ENCODE measurements around the gene CDH13.

Gene CDH13

DNA sequence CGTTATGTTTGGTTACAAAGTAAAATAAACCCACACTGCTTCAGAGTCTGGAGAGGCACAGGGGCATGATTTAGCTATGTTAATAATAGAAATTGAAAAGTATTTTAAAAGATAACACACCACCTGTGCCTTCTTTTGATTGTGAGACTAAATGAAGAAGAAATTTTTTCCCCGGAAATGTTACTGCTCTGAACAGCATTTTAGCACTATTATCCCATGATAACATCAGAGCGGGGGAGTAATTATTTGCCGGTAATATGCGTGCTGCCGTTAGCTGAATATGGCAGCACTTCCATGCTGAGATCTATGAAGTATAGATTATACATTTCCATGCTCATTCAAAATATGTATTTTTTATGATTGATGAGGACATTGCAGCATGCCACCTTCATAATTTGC lies 680.8 kb downstream of the CDH13 start:
- DNase-seq (ENCODE audit: low read depth): no peak

DNA sequence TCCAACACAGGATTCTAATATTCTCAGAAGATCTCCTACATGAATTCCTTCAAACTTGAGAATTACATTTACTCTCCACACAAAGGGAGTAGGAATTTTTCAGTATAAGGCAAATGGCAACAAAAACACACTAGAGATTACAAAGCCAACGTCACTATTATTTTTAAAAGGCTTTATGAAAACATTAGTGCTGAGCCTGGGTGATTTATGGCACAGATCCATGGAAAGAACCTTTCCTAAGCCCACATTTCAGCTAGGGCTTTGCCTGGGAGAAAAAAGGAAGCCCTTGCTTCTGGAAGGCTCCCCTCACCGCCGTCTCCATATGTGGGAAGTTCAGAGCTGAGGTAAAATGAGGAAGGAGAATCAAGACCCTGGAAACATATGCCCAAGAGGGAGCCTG lies 681.6 kb downstream of the CDH13 start:
- no peak for DNase-seq (ENCODE audit: low read depth)

DNA sequence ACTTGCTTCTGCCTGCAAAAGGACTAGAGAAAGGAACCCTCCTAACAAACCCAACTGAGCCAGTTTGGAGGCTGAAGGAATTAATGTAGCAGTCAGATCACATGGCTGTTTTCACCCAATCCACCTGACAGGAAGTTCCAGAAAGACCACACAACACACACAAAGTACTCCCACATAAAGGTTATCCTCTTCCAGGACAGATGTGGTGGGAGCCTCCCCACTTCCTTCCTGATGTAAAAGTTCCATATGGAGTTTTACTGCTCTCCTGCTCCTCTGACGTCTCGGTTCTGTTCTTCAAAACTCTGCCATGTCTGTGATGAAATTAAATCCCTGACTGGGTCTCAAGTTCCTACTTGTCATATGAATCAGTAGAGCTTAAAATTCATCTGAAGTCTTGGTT lies 684.0 kb downstream of the CDH13 start:
- DNase-seq (ENCODE audit: low read depth): no peak

DNA sequence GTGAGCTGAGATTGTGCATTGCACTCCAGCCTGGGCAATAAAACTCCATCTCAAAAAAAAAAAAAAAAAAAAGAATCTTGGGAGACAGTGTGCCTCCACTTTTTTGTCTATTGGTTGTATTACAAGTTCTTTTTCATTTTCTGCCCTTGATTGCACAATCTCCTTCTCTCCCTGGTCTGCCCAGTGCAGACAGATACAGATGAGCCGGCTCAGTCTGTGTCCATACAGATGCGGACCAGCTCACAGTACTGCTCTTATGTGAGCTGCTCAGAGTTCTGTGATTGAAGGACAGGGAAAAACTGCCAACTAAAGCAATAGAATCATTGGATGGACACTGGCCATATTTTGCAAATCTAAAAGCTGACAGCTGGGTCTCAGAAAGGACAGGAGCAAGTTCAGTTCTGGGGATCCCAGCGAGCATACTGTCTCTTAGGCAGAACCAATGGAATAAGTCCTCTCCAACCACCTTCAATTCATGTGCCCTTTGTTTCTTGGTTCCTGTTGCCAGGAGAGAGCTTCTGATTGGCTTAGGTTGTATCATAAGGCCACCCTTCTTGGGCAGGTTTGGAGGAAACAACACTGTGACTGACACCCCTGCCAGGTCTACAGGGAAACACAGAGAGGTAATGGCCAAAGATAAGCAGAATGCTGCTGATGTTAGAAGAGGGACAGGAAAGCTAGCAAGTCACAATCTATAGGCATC lies 685.4 kb downstream of the CDH13 start:
- no peak for DNase-seq (ENCODE audit: low read depth)

DNA sequence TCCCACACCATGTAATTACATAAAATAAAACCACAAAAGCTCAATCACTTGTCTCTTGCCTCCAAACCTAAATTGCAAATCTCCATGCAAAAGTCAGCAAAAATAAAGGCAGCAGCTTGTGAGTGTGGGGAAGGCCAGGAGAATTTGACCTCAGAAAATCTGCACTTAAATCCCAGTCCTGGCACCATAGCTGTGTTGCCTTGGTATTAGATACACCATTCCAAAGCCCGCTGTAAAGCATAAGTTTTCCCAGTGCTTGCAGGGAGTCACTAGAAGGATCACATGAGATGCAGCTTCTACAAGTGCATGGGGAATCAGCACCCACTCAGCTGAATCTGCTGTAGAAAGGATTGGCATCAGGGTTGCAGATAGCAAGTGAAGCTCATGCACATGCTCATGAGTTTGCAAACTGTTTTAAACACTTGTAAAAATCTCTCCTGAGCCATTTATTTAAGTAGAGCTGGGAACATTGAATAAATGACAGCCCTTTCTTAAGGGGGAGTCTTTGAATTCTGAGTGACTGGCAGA lies 686.0 kb downstream of the CDH13 start:
- DNase-seq (ENCODE audit: low read depth): no peak

DNA sequence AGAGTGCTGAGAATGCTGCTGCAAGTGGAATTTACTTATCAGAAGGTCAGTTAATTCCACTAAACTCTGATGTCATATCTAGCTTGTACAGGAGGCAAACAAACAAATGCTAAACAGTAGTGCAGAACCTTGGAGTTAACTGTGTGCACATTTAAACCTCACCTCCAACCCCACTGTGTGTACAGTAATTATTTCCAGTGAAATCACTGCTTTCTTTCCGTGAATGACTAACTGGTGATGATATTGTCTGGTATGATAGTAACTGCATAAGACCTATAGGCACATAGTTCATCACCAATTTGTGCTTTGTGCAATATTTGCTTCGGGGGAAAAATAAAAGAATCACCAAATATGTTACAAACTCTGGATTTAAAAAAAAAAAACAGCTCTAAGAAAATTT lies 688.5 kb downstream of the CDH13 start:
- no peak for DNase-seq (ENCODE audit: low read depth)

DNA sequence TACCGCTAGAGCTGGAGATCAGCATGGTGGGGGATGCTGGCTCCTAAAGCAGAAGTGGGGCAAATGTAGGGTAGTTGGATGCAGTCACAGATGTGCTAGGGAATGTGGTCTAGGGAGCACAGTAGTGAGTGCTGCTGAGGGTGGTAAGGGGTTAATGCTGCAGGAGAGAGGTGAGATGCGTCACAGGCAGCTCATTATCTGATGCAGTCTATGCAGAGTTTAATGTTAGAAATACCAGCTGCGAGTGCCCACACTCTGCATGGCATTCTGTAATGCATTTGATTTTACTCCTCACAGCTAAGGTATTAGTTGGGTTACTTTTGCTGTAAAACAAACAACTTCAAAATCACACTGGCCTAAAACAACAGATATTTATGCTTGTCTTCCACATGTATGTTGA lies 689.7 kb downstream of the CDH13 start:
- no peak for DNase-seq (ENCODE audit: low read depth)

DNA sequence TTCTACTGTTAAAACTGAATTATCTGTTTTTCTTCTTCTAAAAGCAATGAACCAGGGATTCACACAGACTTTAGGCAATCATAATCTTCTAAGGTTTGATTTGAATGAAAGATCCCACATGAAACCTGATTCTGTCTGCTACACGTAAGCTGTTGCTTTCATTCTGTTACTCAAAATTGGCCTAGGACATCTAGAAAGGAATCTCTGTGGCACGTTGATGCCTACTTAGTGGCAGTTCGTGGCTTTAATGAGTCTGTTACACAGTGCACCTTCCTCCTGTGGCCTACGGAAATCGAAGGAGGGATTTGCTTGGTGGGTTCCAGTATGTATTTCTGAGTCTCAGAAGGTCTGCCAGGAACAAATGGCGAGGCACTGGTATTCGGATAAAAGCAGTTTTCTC lies 691.6 kb downstream of the CDH13 start:
- DNase-seq (ENCODE audit: low read depth): no peak

DNA sequence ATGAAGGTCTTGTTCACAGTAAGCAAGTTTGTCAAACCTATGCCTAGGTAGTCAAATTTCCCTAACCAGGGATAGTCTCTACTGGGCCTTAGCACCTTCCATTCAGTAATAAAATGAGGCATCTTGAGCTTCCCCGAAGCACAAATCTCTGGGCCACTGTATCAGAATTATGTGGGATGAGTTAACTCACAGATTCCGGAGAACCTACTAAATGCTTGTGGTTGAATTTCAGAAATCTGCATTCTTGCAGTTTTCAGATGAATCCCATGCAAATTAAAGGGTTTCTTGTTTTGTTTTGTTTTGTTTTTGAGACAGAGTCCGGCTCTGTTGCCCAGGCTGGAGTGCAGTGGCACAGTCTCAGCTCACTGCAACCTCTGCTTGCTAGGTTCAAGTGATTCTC lies 702.2 kb downstream of the CDH13 start:
- DNase-seq (ENCODE audit: low read depth): no peak

DNA sequence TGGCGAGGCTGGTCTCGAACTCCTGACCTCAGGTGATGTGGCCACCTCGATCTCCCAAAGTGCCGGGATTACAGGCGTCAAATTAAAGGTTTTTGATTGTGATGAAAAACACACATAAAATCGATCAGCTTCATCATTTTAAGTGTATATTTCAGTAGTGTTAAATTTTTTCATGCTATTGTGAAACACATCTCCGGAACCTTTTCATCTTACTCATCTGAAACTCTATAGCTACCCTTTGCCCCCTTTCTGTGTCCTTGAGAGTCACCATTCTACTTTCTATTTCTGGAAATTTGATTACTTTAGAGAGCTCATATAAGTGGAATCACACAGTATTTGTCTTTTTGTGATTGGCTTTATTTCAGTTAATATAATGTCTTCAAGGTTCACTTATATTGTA lies 702.7 kb downstream of the CDH13 start:
- DNase-seq (ENCODE audit: low read depth): no peak

DNA sequence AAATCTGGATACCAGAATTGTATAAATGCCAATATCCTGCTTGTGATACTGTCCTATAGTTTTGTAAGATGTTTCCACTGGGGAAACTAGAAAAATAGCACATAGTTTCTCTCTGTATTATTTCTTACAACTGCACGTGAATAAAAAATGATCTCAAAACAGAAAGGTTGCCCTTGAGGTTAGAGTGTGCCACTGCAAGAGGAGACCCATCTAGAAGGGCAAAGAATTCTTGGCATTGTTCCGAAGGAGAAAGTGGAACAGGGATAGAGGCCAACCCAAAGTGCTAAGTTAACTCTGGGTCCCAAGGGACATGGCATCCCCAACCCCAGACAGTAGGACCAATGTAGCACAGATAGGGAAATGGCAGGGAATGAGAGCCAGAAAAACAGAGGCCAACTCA lies 703.5 kb downstream of the CDH13 start:
- DNase-seq (ENCODE audit: low read depth): no peak

DNA sequence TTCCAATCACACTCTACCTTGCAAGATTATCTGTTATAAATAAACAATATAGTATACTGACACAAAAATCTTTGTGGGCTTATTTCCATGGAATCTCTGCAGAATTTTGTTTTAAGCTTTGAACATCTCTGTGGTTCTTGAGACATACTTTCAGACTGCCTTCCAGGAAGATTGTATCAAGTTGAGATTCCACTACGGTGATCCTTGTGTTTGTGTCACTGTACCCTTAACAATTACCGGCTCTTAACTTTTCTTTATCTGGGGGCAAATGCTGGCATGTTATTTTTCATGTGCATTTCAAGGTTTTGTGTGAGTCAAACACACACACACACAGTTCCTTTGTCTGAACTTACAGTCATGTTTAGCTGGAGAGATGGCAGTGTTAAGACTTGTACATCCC lies 708.3 kb downstream of the CDH13 start:
- DNase-seq (ENCODE audit: low read depth): no peak

DNA sequence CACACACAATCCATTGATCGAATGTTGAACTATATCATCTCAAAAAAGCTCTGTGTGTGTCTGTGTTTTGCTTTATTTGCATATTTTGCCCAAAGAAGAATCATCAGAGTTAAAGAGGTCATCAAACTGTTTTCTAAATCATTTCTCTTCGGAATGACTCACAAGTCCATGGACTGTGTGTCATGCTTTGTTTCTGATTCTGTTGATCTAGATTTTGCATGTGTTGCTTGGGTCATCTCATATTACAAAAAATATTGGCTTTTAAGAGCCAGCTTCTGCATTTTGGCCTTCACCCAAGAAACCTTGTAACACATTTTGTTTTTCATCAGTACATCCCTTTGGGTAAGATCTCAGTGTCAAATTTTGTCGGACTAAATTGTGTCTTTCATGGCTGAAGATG lies 709.8 kb downstream of the CDH13 start:
- no peak for DNase-seq (ENCODE audit: low read depth)

DNA sequence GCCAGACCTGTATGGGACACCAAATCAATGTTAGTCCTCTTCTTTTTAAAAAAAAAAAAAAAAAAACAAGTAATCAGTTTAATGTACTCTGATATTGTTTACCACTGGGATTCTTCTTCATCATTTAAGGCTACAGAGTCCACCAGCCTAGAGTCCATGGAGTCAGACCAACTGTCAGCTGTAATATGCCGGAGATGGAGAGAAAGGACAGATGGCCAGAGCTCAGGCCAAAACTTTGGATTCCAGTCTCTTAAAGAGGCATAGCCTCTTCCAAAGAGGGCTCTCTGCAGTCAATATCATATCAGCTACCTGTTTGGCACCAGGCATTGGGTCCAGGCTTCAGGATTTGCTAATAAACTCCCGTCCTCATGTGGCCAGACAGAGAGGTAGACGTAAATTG lies 711.4 kb downstream of the CDH13 start:
- DNase-seq (ENCODE audit: low read depth): no peak

DNA sequence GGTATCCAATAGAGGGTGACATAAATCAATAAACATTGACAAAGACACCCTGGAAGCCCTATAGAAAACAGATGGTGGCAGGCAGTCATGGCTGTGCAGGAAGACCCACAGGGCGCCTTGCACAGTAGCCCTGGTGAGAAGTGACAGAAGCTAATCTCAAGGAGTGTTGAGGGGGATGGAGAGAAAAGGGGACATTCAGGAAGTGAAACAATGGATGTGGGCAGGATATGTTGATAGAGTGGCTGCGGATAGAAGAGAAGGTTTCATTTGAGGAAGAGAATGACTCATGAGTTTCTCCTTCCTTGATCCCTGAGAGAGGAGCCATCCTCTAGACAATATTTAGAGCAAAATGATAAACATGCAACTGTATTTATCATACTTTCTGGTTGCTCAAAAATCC lies 712.2 kb downstream of the CDH13 start:
- DNase-seq (ENCODE audit: low read depth): no peak

DNA sequence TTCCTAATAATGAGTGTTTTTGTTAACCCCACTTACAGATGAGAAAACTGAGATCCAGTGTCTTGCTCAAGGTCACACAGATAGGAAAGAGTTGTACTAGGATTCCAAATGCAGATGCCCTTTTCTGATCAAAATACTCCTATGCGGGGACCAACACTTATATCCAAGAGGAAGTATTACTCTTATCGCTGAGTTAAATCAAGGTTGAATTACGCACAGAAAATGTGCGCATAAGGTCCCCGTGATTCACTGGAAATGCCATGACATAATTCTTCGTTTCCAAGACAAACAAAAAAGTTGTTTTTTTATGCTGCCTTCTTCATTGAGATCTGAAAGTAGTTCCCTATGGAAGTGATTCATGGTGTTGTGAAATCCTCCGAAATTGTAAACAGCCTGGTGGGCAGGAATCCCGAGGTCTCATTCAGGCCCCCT lies 717.2 kb downstream of the CDH13 start:
- no peak for DNase-seq (ENCODE audit: low read depth)

DNA sequence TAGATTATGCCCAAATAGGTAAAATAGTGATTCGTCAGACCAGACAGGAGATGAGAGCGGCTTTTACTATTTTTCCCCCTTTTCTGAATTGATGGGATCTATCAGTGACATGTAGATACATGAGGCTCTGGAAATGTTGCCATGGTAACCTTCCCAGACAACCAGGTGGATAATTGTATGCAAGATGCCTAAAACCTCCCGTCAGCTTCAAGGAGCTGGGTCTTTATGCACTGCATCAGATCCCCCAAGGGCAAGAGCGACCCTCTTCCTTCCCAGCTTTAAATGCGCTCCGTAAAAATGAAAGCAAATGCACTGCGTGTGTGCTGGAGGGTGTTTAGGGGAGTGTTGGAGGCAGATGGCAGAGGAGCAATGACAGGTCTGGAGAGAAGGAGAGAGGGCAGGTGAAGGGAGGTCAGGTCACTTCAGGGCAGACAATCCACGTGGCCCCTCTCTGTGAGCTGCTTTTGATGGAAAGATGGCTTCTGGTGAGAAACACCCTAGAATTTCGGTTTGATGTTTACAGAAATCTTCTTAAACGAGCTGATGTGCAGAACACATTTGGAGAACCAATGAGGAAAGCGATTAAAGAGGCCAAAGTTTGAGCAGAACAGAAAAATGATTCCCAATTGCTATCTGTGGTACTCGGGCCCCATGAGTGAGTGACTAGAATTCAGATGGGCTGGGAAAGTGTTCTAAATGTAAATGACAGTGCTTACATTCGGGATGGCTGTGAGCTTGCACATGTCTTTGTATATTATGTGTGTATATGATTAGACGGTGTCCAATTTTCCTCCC lies 719.3 kb downstream of the CDH13 start:
- DNase-seq (ENCODE audit: low read depth): no peak

DNA sequence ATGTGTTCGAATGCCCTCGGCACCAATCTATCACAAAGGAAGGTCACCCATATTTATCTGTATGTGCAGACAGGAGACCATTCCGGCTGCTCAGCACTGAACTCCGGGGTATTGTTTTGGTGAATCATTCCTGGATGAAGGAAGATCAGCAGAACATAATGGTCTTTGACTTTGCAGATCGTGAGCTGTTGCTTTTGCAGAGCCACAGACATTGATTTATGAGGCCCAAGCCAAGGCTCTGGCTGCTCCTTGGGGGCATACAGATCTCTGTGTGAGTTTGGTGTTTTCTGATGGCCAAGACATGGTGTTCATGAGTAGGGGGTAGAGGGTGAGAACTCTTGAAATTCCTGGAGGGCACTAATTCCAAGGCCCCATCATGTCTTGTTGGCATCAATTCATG lies 722.2 kb downstream of the CDH13 start:
- DNase-seq (ENCODE audit: low read depth): no peak

DNA sequence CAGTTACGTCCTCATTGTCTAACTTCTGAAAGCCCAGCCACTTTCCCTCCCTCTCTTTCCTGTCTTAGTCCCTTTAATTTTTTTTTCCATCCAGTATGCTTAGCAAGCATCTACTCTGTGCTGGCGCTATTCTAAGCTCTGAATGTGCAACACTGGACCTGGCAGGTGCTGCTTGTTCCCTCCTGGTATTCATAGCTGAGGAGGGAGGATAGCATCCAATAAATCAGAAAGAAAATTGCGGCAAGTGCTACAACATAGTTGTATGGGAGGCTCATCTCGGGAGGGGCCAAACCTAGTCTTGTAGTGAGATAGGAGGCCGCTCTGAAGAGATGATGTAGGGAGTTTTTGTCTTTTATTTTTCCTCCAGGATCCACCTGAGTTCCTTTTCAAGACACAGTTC lies 723.7 kb downstream of the CDH13 start:
- no peak for DNase-seq (ENCODE audit: low read depth)

DNA sequence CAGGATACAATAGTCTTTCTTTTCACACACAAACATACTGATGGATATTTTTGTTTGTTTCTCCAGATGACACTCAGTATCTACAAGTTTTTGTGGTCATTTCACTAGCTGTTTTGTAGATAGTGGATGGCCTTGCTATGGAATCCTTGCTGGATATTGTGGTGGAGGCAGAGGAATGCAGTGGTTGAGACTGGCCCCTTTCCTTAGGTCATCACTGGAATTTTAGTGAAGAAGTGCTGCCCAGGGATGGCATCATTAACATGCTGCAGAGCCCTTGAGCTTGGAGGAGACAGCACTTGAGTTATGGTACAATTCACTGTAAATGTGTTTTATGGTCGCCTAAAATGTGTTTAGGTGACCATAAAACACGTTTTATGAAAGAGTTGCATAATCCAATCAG lies 725.1 kb downstream of the CDH13 start:
- DNase-seq (ENCODE audit: low read depth): no peak

DNA sequence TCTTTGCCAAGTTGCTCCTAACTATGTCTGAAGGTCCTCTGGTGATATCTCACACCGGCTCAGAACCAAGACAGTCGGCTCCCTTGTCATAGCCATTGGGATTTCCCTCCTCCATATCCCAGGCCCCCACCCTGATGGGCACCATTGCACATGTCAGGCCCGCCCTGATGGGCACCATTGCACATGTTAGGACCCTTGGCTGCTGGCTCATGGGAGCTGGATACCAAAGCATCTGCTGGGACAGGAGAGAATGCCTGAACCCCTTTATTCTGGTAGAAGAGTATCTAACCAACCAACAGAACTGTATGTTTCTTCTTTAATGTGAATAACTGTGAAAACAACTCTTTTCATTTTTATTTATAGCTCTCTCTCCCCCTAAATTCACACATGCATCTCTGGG lies 726.5 kb downstream of the CDH13 start:
- DNase-seq (ENCODE audit: low read depth): no peak

DNA sequence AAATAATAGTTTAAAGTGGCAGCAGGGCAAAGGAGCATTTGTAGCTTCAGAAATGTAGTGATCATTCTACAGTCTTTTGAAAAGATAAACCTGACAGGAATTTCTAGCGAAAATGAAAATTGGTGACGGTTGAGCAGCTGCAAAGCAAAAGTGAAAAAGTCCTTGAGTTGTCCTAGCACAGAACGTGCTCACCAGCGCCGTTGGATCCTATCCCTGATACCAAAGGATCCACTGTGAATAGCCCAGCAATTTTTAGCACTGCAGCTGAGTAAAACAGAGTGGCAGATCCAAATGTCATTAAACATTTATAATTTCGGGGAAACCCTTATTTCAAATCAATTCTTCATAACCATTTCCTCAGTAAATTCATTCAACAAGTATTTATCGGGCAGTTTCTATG lies 727.2 kb downstream of the CDH13 start:
- DNase-seq (ENCODE audit: low read depth): no peak

DNA sequence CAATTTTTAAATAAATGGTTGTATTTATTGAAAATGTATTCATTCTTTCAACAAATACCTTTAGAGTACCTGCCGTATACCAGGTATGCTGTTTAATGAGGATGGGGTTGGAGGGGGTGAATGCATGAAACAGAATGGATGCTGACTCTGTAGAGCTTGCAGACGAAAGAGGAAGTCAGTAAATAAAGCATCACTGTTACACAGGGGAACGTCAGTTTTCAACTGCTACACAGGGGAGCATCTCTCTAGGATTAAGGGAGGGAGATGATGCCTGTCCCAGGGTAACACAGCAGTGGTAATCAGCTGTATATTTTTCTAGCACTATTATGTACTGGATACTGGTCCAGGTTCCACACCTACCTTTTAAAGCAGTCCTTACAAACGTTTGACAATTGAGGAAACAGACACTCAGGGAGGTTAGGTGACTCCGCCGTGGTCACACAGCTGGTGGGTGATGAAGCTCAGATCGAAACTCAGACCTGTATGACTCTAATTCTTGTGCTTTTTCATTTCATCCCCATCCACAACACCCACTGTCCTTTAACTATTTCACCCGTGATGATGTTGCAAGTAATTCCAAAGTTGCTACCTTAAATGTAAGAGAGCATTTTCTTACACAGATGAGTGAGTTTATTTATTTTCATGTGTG lies 728.9 kb downstream of the CDH13 start:
- no peak for DNase-seq (ENCODE audit: low read depth)
